B cell (primary cell): Measurements from ENCODE around the gene QSOX1. TPM values are rescaled to one million over a fixed set of nuclear protein-coding genes. Genes with fewer than 3 reads are reported as not detected.
A peak's percentile ranks its signal among the peaks of the same experiment; 100 is the strongest.

Experiments used
- ATAC-seq: fragments of 200-7000 bp; cut with Tn5 transposase; one replicate; pipeline ENCODE4 v1.10.0; 2021; ENCODE audit warnings: low read depth, mild to moderate bottlenecking, moderate number of reproducible peaks, moderate library complexity
- CTCF ChIA-PET: fragments of 350-600 bp; sonication (Branson Sonifier 250); formaldehyde crosslinking; loops from one replicate; lab custom pipeline; 2021; ENCODE audit warnings: antibody characterized with exemption, inconsistent platforms; lab: Charles Lee
- POLR2A ChIA-PET: fragments of 350-600 bp; sonication (Branson Sonifier 250); formaldehyde crosslinking; loops from one replicate; lab custom pipeline; 2021; ENCODE audit warnings: antibody characterized with exemption; lab: Charles Lee
- DNase-seq: peaks from one replicate; pipeline ENCODE4 v3.0.0; 2013
- H2AFZ ChIP-seq: 2 replicates; pipeline ENCODE4 v1.6.1; 2012; ENCODE audit warnings: mild to moderate bottlenecking, low read depth, low read length; ENCODE audit not compliant: insufficient read depth, poor library complexity, severe bottlenecking
- H3K27ac ChIP-seq, 2 donors: 1 replicate in 1 of 2; 2 replicates in 1 of 2; pipeline ENCODE4 v1.5.1; 2012 to 2013; ENCODE audit warnings: low read length in 2 of 2, mild to moderate bottlenecking in 2 of 2, moderate library complexity in 1 of 2
- H3K27me3 ChIP-seq, 4 experiments: fragments of 200-600 bp in 1 of 4; sonication (generic) in 1 of 4; replicated peaks in 1 of 4; 1 replicate in 2 of 4; 2 replicates in 2 of 4; pipeline versions ENCODE4 v1.6.1 to v1.7.0; 2013 to 2016; ENCODE audit warnings: low read length in 3 of 4, mild to moderate bottlenecking in 2 of 4, mixed read lengths in 1 of 4, moderate library complexity in 1 of 4; ENCODE audit not compliant: insufficient read depth in 4 of 4, control insufficient read depth in 3 of 4; ENCODE audit errors: control extremely low read depth in 1 of 4
- H3K36me3 ChIP-seq, 2 experiments: replicated peaks in 1 of 2; 1 replicate in 1 of 2; 2 replicates in 1 of 2; pipeline versions ENCODE4 v1.6.1 to v1.7.1; 2013; ENCODE audit warnings: low read length in 1 of 2; ENCODE audit not compliant: insufficient read depth in 2 of 2, control insufficient read depth in 1 of 2; ENCODE audit errors: control extremely low read depth in 1 of 2, extremely low read depth in 1 of 2
- H3K4me1 ChIP-seq, 2 donors: fragments of 200-600 bp in 1 of 2; sonication (generic) in 1 of 2; 1 replicate in 1 of 2; 2 replicates in 1 of 2; pipeline versions ENCODE4 v1.5.1 to v1.6.1; 2013 to 2017; ENCODE audit warnings: low read length in 2 of 2; ENCODE audit not compliant: control insufficient read depth in 2 of 2, insufficient read depth in 2 of 2
- H3K4me2 ChIP-seq: replicated peaks from 2 replicates; pipeline ENCODE3; 2012; ENCODE audit warnings: mild to moderate bottlenecking, low read depth, low read length; ENCODE audit not compliant: poor library complexity, severe bottlenecking
- H3K4me3 ChIP-seq, 5 experiments: fragments of 200-600 bp in 1 of 5; sonication (generic) in 1 of 5; 1 replicate in 3 of 5; 2 replicates in 2 of 5; pipeline versions ENCODE4 v1.5.1 to v1.7.0; 2011 to 2016; ENCODE audit warnings: low read length in 4 of 5, mild to moderate bottlenecking in 4 of 5, low read depth in 2 of 5, control low read depth in 1 of 5, moderate library complexity in 1 of 5; ENCODE audit not compliant: insufficient read depth in 1 of 5; ENCODE audit errors: control extremely low read depth in 1 of 5, extremely low read depth in 1 of 5
- H3K79me2 ChIP-seq: fragments of 200-600 bp; sonication (generic); one replicate; pipeline ENCODE4 v1.6.0; 2016; ENCODE audit warnings: low read length; ENCODE audit not compliant: control insufficient read depth, insufficient read depth
- H3K9ac ChIP-seq: fragments of 200-600 bp; sonication (generic); 2 replicates; pipeline ENCODE4 v1.6.1; 2017; ENCODE audit warnings: mild to moderate bottlenecking, low read length, moderate library complexity
- H3K9me3 ChIP-seq, 3 donors: one replicate each; pipeline versions ENCODE4 v1.6.1 to v1.7.1; 2013; ENCODE audit warnings: low read length in 2 of 3; ENCODE audit not compliant: control insufficient read depth in 2 of 3, insufficient read depth in 1 of 3; ENCODE audit errors: control extremely low read depth in 1 of 3
- H4K20me1 ChIP-seq: 2 replicates; pipeline ENCODE4 v1.6.0; 2012; ENCODE audit warnings: mild to moderate bottlenecking, low read length; ENCODE audit not compliant: insufficient read depth, control insufficient read depth, poor library complexity, severe bottlenecking
- H3K27ac Mint-ChIP-seq: one replicate; pipeline ENCODE4 v1.8.0; 2021; ENCODE audit warnings: mixed read lengths
- H3K27me3 Mint-ChIP-seq: one replicate; pipeline ENCODE4 v1.8.0; 2021; ENCODE audit warnings: mixed read lengths
- H3K4me1 Mint-ChIP-seq: one replicate; pipeline ENCODE4 v1.8.0; 2021; ENCODE audit warnings: mixed read lengths
- H3K4me3 Mint-ChIP-seq: one replicate; pipeline ENCODE4 v1.8.0; 2021; ENCODE audit warnings: mixed read lengths
- H3K9me3 Mint-ChIP-seq: one replicate; pipeline ENCODE4 v1.8.0; 2022; ENCODE audit warnings: mixed read lengths; ENCODE audit not compliant: insufficient read depth
- EZH2 ChIP-seq: IDR thresholded peaks from 2 replicates; pipeline ENCODE4 v1.6.1; 2012; ENCODE audit warnings: borderline replicate concordance, low read depth, mild to moderate bottlenecking, moderate library complexity, low read length; ENCODE audit not compliant: insufficient read depth, poor library complexity, severe bottlenecking
- WGBS: methylation state at CpG from one replicate; pipeline ENCODE4 v1.1.5; 2013; ENCODE audit warnings: missing lambda C conversion rate; ENCODE audit not compliant: insufficient coverage; 5-methylcytosine and 5-hydroxymethylcytosine counted together
- intact Hi-C: fragments of 100-400 bp; cut with micrococcal nuclease; formaldehyde crosslinking; loops from one replicate; pipeline ENCODE4 v1.10.0; 2022
- polyA plus RNA-seq: library from polyadenylated mRNA; depleted of rRNA; stranded (reverse); fragments of >200 nt; gene quantifications from 2 replicates; pipeline ENCODE4 v1.2.3, GENCODE V29; 2012
- total RNA-seq, 2 donors: library from RNA; stranded (reverse); fragments of 120-200 nt in 1 of 2; gene quantifications; 1 replicate in 1 of 2; 2 replicates in 1 of 2; pipeline versions ENCODE4 v1.2.3 to v1.2.4, GENCODE V29; 2013 to 2022
- TF ChIP-seq, protein P1 (sequence below): fragments of 200-600 bp; IDR thresholded peaks from one replicate; pipeline ENCODE4 v1.8.0; 2022; ENCODE audit warnings: antibody characterized with exemption, mild to moderate bottlenecking

QSOX1 gene
- total and polyA plus RNA-seq, 2 donors (not counting 1 experiment from before 2014, with no cell fraction given): 11.4 to 20.6 TPM

- Histone ChIP-seq H3K9me3 (no peaks in the 10 kb centered on the region), H3K4me2 (no peak overlapping the region), H3K79me2 (no peaks in the 10 kb centered on the region), H3K27me3 (no peaks in the 10 kb centered on the region), H3K27ac (no peak overlapping the region), H4K20me1 (no peaks in the 10 kb centered on the region), H2AFZ (no peak overlapping the region), H3K36me3 (peaks cover 0 to 4% of the 10 kb centered on the region in 2 experiments), H3K4me1 (no peaks in the 10 kb centered on the region), H3K4me3 (no peak overlapping the region), H3K9ac (no peak overlapping the region)
- intact Hi-C loops: loop anchor here (1.0 to 5.0 kb wide), 3 partner anchors 312 to 1867 kb away; no protein-coding TSS in a partner anchor
- TF ChIP-seq EZH2: no peak
- TF ChIP-seq, protein P1, sequence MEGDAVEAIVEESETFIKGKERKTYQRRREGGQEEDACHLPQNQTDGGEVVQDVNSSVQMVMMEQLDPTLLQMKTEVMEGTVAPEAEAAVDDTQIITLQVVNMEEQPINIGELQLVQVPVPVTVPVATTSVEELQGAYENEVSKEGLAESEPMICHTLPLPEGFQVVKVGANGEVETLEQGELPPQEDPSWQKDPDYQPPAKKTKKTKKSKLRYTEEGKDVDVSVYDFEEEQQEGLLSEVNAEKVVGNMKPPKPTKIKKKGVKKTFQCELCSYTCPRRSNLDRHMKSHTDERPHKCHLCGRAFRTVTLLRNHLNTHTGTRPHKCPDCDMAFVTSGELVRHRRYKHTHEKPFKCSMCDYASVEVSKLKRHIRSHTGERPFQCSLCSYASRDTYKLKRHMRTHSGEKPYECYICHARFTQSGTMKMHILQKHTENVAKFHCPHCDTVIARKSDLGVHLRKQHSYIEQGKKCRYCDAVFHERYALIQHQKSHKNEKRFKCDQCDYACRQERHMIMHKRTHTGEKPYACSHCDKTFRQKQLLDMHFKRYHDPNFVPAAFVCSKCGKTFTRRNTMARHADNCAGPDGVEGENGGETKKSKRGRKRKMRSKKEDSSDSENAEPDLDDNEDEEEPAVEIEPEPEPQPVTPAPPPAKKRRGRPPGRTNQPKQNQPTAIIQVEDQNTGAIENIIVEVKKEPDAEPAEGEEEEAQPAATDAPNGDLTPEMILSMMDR: peak; percentile 49
- ChIA-PET POLR2A (no interaction called here), CTCF (interaction anchor here (0.5 to 8.2 kb wide), 47 partner anchors 10 to 1869 kb away, joined by 3 to 106 read pairs (median 4); partner anchors contain the start of genes CEP350 and QSOX1)
- no peak for ATAC-seq
- Mint-ChIP-seq H3K4me1 (no peaks in the 10 kb centered on the region), H3K27ac (no peak overlapping the region), H3K27me3 (no peaks in the 10 kb centered on the region), H3K9me3 (no peaks in the 10 kb centered on the region), H3K4me3 (no peak overlapping the region)
- WGBS: 94% methylated on average over 12 of the region's 12 CpGs
- no peak for DNase-seq
These were observed 24.7 kb downstream of the QSOX1 start for GRCh38 chr1:180179162-180179957.

DNA sequence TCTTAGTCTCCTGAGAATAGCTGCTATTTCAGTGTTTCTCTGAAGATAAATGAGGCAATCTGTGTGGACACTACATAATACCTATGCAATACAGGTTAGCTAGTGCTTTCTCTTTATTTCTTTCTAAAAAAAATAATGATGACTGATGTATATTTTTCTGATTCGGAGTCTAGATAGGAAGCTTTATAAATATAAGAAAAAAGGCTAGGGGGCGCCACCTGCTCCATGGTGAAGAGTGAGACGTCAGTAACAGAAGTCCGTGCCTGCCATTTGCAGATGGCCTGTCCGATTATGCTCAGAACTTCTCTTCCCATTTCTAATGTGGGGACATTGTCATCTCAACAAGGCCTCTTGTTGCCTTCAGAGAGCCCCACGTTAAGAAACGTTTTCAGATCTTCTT is 26.4 kb downstream of the QSOX1 start:
- Histone ChIP-seq H3K4me1 (no peaks in the 10 kb centered on the region), H4K20me1 (no peaks in the 10 kb centered on the region), H3K9ac (no peak overlapping the region), H3K36me3 (peaks cover 0 to 7% of the 10 kb centered on the region in 2 experiments), H3K9me3 (no peaks in the 10 kb centered on the region), H3K4me2 (no peak overlapping the region), H2AFZ (no peak overlapping the region), H3K79me2 (no peaks in the 10 kb centered on the region), H3K27ac (no peak overlapping the region), H3K27me3 (no peaks in the 10 kb centered on the region), H3K4me3 (no peak overlapping the region)
- Mint-ChIP-seq H3K27me3 (no peaks in the 10 kb centered on the region), H3K27ac (no peak overlapping the region), H3K9me3 (no peaks in the 10 kb centered on the region), H3K4me1 (no peaks in the 10 kb centered on the region), H3K4me3 (no peak overlapping the region)
- DNase-seq: peak; percentile 20
- 93% methylated on average over 5 of the region's 7 CpGs for whole genome bisulfite sequencing
- ChIA-PET CTCF (interaction anchor here (0.8 to 8.2 kb wide), 9 partner anchors 14 to 475 kb away, joined by 3 to 106 read pairs (median 5); no protein-coding TSS in a partner anchor), POLR2A (no interaction called here)
- intact Hi-C loops: no loop called here
- no peak for ATAC-seq
- TF ChIP-seq, protein P1: peak; percentile 29
- no peak for TF ChIP-seq EZH2
